Liver (tissue), 3 donors: ENCODE data around the gene ARL17B.
"Not testable (repeated sequence)": the region's sequence is repeated elsewhere in the genome, so short reads cannot be mapped to it uniquely, and the experiment has no call there.

ENCODE experiments used
- FOXA1 ChIP-seq: IDR thresholded peaks from 2 replicates; pipeline ENCODE4 v1.6.1; 2016; ENCODE audit warnings: antibody characterized with exemption
- JUND ChIP-seq, 2 donors: IDR thresholded peaks; 2 replicates each; pipeline ENCODE4 v1.6.1; 2016; ENCODE audit warnings: antibody characterized with exemption in 2 of 2
- RAD21 ChIP-seq, 2 donors: IDR thresholded peaks; 2 replicates each; pipeline ENCODE4 v1.6.1; 2016; ENCODE audit warnings: antibody characterized with exemption in 2 of 2, mild to moderate bottlenecking in 2 of 2
- RXRA ChIP-seq, 2 donors: IDR thresholded peaks; 2 replicates each; pipeline ENCODE4 v1.6.1; 2017 to 2018; ENCODE audit warnings: antibody characterized with exemption in 2 of 2, mild to moderate bottlenecking in 1 of 2
- YY1 ChIP-seq: IDR thresholded peaks from 2 replicates; pipeline ENCODE4 v1.6.1; 2016; ENCODE audit warnings: antibody characterized with exemption, mild to moderate bottlenecking
- TF ChIP-seq, protein P1 (sequence below): fragments of 150-350 bp; IDR thresholded peaks from 2 replicates; pipeline ENCODE4 v1.5.1; 2017; ENCODE audit warnings: improper control_type of control experiment, low read depth, low read length; ENCODE audit not compliant: missing input control
- TF ChIP-seq, protein P2 (sequence below): IDR thresholded peaks from 2 replicates; pipeline ENCODE4 v1.6.1; 2016; ENCODE audit warnings: antibody characterized with exemption
- TF ChIP-seq, protein P3 (sequence below): IDR thresholded peaks from 2 replicates; pipeline ENCODE4 v1.6.1; 2016; ENCODE audit warnings: antibody characterized with exemption
- TF ChIP-seq, protein P4 (sequence below): IDR thresholded peaks from 2 replicates; pipeline ENCODE4 v1.6.1; 2016; ENCODE audit warnings: antibody characterized with exemption
- donor health status: healthy.
- donor health status: healthy.

DNA sequence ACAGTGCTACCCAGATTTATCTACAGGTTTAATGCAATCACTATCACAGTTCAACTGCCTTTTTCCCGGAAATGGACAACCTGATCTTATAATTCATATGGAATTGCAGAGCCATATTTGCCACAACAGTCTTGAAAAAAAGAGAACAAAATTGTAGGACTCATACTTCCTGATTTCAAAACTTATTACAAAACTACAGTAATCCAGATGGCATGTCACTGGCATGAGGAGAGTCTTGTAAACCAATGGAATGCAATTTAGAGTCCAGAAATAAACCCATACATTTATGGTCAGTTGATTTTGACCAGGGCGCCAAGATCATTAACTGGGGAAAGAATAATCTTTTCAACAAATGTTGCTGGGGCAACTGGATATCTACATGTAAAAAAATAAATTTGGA lies 32.1 kb upstream of the ARL17B start:
- not testable (repeated sequence) for TF ChIP-seq RAD21 (IDR thresholded peaks at IDR 0.05); YY1; RXRA (IDR thresholded peaks at IDR 0.05); JUND (IDR thresholded peaks at IDR 0.05); FOXA1
- TF ChIP-seq, protein P1, sequence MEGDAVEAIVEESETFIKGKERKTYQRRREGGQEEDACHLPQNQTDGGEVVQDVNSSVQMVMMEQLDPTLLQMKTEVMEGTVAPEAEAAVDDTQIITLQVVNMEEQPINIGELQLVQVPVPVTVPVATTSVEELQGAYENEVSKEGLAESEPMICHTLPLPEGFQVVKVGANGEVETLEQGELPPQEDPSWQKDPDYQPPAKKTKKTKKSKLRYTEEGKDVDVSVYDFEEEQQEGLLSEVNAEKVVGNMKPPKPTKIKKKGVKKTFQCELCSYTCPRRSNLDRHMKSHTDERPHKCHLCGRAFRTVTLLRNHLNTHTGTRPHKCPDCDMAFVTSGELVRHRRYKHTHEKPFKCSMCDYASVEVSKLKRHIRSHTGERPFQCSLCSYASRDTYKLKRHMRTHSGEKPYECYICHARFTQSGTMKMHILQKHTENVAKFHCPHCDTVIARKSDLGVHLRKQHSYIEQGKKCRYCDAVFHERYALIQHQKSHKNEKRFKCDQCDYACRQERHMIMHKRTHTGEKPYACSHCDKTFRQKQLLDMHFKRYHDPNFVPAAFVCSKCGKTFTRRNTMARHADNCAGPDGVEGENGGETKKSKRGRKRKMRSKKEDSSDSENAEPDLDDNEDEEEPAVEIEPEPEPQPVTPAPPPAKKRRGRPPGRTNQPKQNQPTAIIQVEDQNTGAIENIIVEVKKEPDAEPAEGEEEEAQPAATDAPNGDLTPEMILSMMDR = not testable (repeated sequence)
- TF ChIP-seq, protein P2, sequence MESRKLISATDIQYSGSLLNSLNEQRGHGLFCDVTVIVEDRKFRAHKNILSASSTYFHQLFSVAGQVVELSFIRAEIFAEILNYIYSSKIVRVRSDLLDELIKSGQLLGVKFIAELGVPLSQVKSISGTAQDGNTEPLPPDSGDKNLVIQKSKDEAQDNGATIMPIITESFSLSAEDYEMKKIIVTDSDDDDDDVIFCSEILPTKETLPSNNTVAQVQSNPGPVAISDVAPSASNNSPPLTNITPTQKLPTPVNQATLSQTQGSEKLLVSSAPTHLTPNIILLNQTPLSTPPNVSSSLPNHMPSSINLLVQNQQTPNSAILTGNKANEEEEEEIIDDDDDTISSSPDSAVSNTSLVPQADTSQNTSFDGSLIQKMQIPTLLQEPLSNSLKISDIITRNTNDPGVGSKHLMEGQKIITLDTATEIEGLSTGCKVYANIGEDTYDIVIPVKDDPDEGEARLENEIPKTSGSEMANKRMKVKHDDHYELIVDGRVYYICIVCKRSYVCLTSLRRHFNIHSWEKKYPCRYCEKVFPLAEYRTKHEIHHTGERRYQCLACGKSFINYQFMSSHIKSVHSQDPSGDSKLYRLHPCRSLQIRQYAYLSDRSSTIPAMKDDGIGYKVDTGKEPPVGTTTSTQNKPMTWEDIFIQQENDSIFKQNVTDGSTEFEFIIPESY = not testable (repeated sequence)
- TF ChIP-seq, protein P3, sequence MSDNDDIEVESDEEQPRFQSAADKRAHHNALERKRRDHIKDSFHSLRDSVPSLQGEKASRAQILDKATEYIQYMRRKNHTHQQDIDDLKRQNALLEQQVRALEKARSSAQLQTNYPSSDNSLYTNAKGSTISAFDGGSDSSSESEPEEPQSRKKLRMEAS = not testable (repeated sequence)
- TF ChIP-seq, protein P4, sequence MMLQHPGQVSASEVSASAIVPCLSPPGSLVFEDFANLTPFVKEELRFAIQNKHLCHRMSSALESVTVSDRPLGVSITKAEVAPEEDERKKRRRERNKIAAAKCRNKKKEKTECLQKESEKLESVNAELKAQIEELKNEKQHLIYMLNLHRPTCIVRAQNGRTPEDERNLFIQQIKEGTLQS = not testable (repeated sequence)
